Right atrium auricular region (tissue), 2 donors: ENCODE results near the gene CD44. TPM values are rescaled to one million over a fixed set of nuclear protein-coding genes. Genes with fewer than 3 reads are reported as not detected.
A peak's percentile ranks its signal among the peaks of the same experiment; 100 is the strongest.

Source experiments
- DNase-seq: peaks from one replicate; pipeline ENCODE4 v3.0.0-alpha.2; 2019; ENCODE audit warnings: low spot score
- H3K27ac ChIP-seq, 2 donors: fragments of 200-600 bp; sonication (generic); 1 replicate in 1 of 2; 2 replicates in 1 of 2; pipeline ENCODE4 v1.5.1; 2016 to 2019
- H3K27me3 ChIP-seq, 2 donors: fragments of 200-600 bp; sonication (generic); one replicate each; pipeline versions ENCODE4 v1.5.1 to v1.6.0; 2017 to 2019
- H3K36me3 ChIP-seq: fragments of 200-600 bp; sonication (generic); one replicate; pipeline ENCODE4 v1.5.1; 2016
- H3K4me1 ChIP-seq, 2 donors: fragments of 200-600 bp; sonication (generic); one replicate each; pipeline versions ENCODE4 v1.5.1 to v1.6.0; 2017 to 2019
- H3K4me3 ChIP-seq, 2 donors: fragments of 200-600 bp; sonication (generic); 1 replicate in 1 of 2; 2 replicates in 1 of 2; pipeline ENCODE4 v1.5.1; 2017 to 2019; ENCODE audit warnings: mild to moderate bottlenecking in 1 of 2, moderate library complexity in 1 of 2
- H3K9me3 ChIP-seq, 2 donors: fragments of 200-600 bp; sonication (generic); one replicate each; pipeline ENCODE4 v1.5.1; 2019
- CTCF ChIP-seq, 2 donors: fragments of 200-600 bp; sonication (generic); IDR thresholded peaks; one replicate each; pipeline ENCODE4 v1.5.1; 2019; ENCODE audit warnings: antibody characterized with exemption in 2 of 2
- total RNA-seq, 2 donors: library from RNA; depleted of rRNA; stranded (reverse); fragments of >200 nt; gene quantifications; one replicate each; pipeline ENCODE4 v1.1.0, GENCODE V29; 2016

Gene CD44
- total RNA-seq, 2 donors from 2014 or later, result 26.8 to 37.3 TPM

DNA sequence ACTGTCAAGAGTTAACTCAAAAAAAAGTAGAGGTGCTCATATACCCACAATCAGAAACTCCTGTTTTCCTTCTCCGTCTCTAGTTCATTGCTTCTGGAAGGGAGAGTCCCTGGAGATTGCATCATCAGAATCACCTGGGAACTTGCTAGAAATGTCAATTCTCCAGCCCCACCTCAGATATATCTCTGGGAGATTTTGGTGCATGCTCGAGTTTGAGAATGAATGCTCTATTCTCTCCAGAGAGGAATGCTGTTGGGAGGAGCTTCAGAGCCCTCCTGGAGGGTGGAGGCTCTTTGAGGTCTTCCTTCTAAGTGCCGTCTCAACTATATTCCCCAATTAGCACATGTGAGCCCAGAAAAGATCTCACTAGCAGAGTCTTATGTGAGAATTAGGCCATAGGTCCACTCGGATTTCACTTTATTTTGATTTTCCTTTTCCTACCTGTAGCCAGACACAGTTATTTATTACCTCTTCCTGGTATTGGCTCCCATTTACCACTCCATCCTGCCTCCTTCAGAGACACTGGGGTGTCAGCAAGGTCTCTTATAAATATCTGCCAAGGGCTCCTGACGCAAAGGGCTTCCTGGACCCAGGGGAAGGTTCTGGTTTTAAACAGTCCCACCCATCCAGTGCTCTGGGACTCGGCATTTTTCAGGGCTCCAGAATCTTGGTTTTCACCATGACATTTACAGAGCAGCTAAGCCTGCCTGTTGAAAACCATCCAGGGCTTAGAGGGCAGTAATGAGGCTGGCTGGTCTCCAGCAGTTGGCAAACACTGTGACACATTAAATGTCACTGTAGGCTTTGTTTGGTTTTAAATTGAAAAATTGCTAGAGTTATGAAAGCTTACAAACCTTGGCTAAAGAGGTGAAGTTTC is 136.2 kb downstream of the CD44 start:
- Histone ChIP-seq H3K27ac (peak overlapping the region in 1 of 2 donors; percentile 0), H3K9me3 (no peaks in the 10 kb centered on the region), H3K4me3 (no peak overlapping the region), H3K36me3 (no peaks in the 10 kb centered on the region), H3K27me3 (no peaks in the 10 kb centered on the region), H3K4me1 (peaks cover 0 to 11% of the 10 kb centered on the region in 2 donors)
- no peak for DNase-seq
- TF ChIP-seq CTCF (IDR thresholded peaks at IDR 0.05), result no peak

GRCh38 chr11:35275786-35276170 is 136.8 kb downstream of the CD44 start:
- no peak overlapping the region for H3K4me3 ChIP-seq
- no peak for DNase-seq
- H3K4me1 ChIP-seq, result peaks cover 0 to 14% of the 10 kb centered on the region in 2 donors
- no peaks in the 10 kb centered on the region for H3K36me3 ChIP-seq
- no peaks in the 10 kb centered on the region for H3K27me3 ChIP-seq
- H3K27ac ChIP-seq, result peak overlapping the region in 1 of 2 donors; percentile 0
- TF ChIP-seq CTCF (IDR thresholded peaks at IDR 0.05), result no peak
- no peaks in the 10 kb centered on the region for H3K9me3 ChIP-seq

- Histone ChIP-seq H3K27me3 (no peaks in the 10 kb centered on the region), H3K27ac (no peak overlapping the region), H3K4me1 (peaks cover 0 to 19% of the 10 kb centered on the region in 2 donors), H3K4me3 (no peak overlapping the region), H3K9me3 (no peaks in the 10 kb centered on the region), H3K36me3 (no peaks in the 10 kb centered on the region)
- DNase-seq, result no peak
- TF ChIP-seq CTCF (IDR thresholded peaks at IDR 0.05), result no peak
These were observed 137.6 kb downstream of the CD44 start for GRCh38 chr11:35276396-35277145.

GRCh38 chr11:35277827-35278226 is 138.9 kb downstream of the CD44 start:
- Histone ChIP-seq H3K4me3 (no peak overlapping the region), H3K27me3 (no peaks in the 10 kb centered on the region), H3K9me3 (no peaks in the 10 kb centered on the region), H3K4me1 (peaks cover 0 to 32% of the 10 kb centered on the region in 2 donors), H3K36me3 (no peaks in the 10 kb centered on the region), H3K27ac (no peak overlapping the region)
- TF ChIP-seq CTCF (IDR thresholded peaks at IDR 0.05), result no peak
- DNase-seq, result no peak

DNA sequence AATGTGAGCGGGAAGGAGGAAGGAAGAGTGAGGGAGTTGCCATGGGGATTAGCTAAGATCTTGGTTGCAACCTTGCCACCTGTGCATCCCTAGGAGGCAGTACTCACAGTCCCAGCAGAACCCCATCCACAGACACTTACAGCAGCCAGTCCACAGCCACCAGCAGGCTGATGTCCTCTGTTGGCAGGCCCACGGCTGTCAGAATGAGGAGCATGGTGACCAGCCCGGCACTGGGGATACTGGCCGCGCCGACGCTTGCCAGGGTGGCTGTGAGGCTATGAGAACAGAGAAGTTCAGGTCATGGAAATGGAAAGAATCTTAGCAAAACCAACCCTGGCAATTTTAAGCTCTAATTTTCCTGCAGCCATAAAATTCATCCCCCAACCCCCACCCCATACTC is 141.8 kb downstream of the CD44 start:
- Histone ChIP-seq H3K36me3 (no peaks in the 10 kb centered on the region), H3K9me3 (no peaks in the 10 kb centered on the region), H3K4me3 (no peak overlapping the region), H3K4me1 (peaks cover 0 to 24% of the 10 kb centered on the region in 2 donors), H3K27me3 (no peaks in the 10 kb centered on the region), H3K27ac (peak overlapping the region; percentile 62 to 64)
- no peak for DNase-seq
- TF ChIP-seq CTCF (IDR thresholded peaks at IDR 0.05), result no peak
